Fibroblast of lung (primary cell): ENCODE results near the gene TOR1AIP2. TPM values are rescaled to one million over a fixed set of nuclear protein-coding genes. Genes with fewer than 3 reads are reported as not detected.

ENCODE experiments used
- DNase-seq, 2 donors: peaks; one replicate each; pipeline versions ENCODE4 v3.0.0 to v3.0.0-alpha.2; 2010; ENCODE audit warnings: low read depth in 2 of 2
- H2AFZ ChIP-seq: 2 replicates; pipeline ENCODE4 v1.5.1; 2012; ENCODE audit warnings: low read length, control low read depth, inconsistent platforms
- H3K27ac ChIP-seq: 2 replicates; pipeline ENCODE4 v1.5.1; 2011; ENCODE audit warnings: low read length, control low read depth; ENCODE audit not compliant: insufficient read depth
- H3K27me3 ChIP-seq: 2 replicates; pipeline ENCODE4 v1.5.1; 2011; ENCODE audit warnings: mild to moderate bottlenecking, low read length; ENCODE audit not compliant: control insufficient read depth, insufficient read depth
- H3K36me3 ChIP-seq: 2 replicates; pipeline ENCODE4 v1.5.1; 2011; ENCODE audit warnings: low read length; ENCODE audit not compliant: control insufficient read depth, insufficient read depth
- H3K4me1 ChIP-seq: 2 replicates; pipeline ENCODE4 v1.5.1; 2011; ENCODE audit warnings: low read length; ENCODE audit not compliant: control insufficient read depth, insufficient read depth; ENCODE audit errors: extremely low read depth
- H3K4me2 ChIP-seq: 2 replicates; pipeline ENCODE4 v1.5.1; 2011; ENCODE audit warnings: low read length, control low read depth; ENCODE audit not compliant: insufficient read depth; ENCODE audit errors: extremely low read depth
- H3K4me3 ChIP-seq, 4 experiments: fragments of 200-600 bp in 1 of 4; sonication (generic) in 1 of 4; replicated peaks in 1 of 4; 2 replicates each; pipeline ENCODE4 v1.5.1; 2011 to 2016; ENCODE audit warnings: low read length in 4 of 4, low read depth in 3 of 4, mild to moderate bottlenecking in 3 of 4, control low read depth in 2 of 4, inconsistent platforms in 1 of 4, mixed read lengths in 1 of 4; ENCODE audit not compliant: insufficient read depth in 1 of 4; ENCODE audit errors: control extremely low read depth in 1 of 4
- H3K79me2 ChIP-seq: 2 replicates; pipeline ENCODE4 v1.5.1; 2012; ENCODE audit warnings: mild to moderate bottlenecking, low read length, inconsistent platforms; ENCODE audit not compliant: control insufficient read depth, insufficient read depth
- H3K9ac ChIP-seq: 2 replicates; pipeline ENCODE4 v1.5.1; 2011; ENCODE audit warnings: mild to moderate bottlenecking, low read length, control low read depth; ENCODE audit not compliant: insufficient read depth
- H3K9me3 ChIP-seq: 2 replicates; pipeline ENCODE4 v1.5.1; 2012; ENCODE audit warnings: low read depth, low read length; ENCODE audit not compliant: control insufficient read depth, insufficient read depth
- H4K20me1 ChIP-seq: 2 replicates; pipeline ENCODE4 v1.5.1; 2011; ENCODE audit warnings: low read length; ENCODE audit not compliant: control insufficient read depth, insufficient read depth; ENCODE audit errors: extremely low read depth
- EZH2 ChIP-seq: IDR thresholded peaks from 2 replicates; pipeline ENCODE4 v1.5.1; 2012; ENCODE audit warnings: low read length, control low read depth, mild to moderate bottlenecking; ENCODE audit errors: missing control alignments
- polyA plus RNA-seq, 2 donors: library from polyadenylated mRNA; depleted of rRNA in 1 of 2; stranded (reverse) in 1 of 2; unstranded in 1 of 2; fragments of >200 nt; gene quantifications; 2 replicates each; pipeline ENCODE4 v1.2.1, GENCODE V29; 2011 to 2012; ENCODE audit warnings: missing spikeins in 1 of 2
- total RNA-seq: library from RNA; depleted of rRNA; stranded (reverse); fragments of >200 nt; gene quantifications from 2 replicates; pipeline ENCODE4 v1.2.1, GENCODE V29; 2014
- TF ChIP-seq, protein P1 (sequence below), 2 donors: IDR thresholded peaks in 1 of 2; conservative IDR thresholded peaks in 1 of 2; 1 replicate in 1 of 2; 2 replicates in 1 of 2; pipeline ENCODE4 v1.5.1; 2011 to 2012; ENCODE audit warnings: low read length in 2 of 2, control low read depth in 1 of 2, inconsistent platforms in 1 of 2, low read depth in 1 of 2, mild to moderate bottlenecking in 1 of 2

The TOR1AIP2 gene
- total and polyA plus RNA-seq, 2 donors (not counting 1 experiment from before 2014, with no cell fraction given) = 78.9 to 81.9 TPM

GRCh38 chr1:179824265-179824664, 53.3 kb downstream of the TOR1AIP2 start:
- Histone ChIP-seq H4K20me1 (no peaks in the 10 kb centered on the region), H2AFZ (no peak overlapping the region), H3K4me2 (no peak overlapping the region), H3K9me3 (no peaks in the 10 kb centered on the region), H3K27me3 (peaks cover 7% of the 10 kb centered on the region), H3K27ac (no peak overlapping the region), H3K9ac (no peak overlapping the region), H3K4me1 (no peaks in the 10 kb centered on the region), H3K36me3 (no peaks in the 10 kb centered on the region), H3K79me2 (no peaks in the 10 kb centered on the region), H3K4me3 (no peak overlapping the region)
- TF ChIP-seq, protein P1, sequence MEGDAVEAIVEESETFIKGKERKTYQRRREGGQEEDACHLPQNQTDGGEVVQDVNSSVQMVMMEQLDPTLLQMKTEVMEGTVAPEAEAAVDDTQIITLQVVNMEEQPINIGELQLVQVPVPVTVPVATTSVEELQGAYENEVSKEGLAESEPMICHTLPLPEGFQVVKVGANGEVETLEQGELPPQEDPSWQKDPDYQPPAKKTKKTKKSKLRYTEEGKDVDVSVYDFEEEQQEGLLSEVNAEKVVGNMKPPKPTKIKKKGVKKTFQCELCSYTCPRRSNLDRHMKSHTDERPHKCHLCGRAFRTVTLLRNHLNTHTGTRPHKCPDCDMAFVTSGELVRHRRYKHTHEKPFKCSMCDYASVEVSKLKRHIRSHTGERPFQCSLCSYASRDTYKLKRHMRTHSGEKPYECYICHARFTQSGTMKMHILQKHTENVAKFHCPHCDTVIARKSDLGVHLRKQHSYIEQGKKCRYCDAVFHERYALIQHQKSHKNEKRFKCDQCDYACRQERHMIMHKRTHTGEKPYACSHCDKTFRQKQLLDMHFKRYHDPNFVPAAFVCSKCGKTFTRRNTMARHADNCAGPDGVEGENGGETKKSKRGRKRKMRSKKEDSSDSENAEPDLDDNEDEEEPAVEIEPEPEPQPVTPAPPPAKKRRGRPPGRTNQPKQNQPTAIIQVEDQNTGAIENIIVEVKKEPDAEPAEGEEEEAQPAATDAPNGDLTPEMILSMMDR (conservative IDR thresholded peaks at IDR 0.05 in 1 of 2, IDR thresholded peaks at IDR 0.05 in 1 of 2; ENCODE audit: low read depth in 1 of 2, low read length in 2 of 2) = no peak
- no peak for TF ChIP-seq EZH2
- no peak for DNase-seq

DNA sequence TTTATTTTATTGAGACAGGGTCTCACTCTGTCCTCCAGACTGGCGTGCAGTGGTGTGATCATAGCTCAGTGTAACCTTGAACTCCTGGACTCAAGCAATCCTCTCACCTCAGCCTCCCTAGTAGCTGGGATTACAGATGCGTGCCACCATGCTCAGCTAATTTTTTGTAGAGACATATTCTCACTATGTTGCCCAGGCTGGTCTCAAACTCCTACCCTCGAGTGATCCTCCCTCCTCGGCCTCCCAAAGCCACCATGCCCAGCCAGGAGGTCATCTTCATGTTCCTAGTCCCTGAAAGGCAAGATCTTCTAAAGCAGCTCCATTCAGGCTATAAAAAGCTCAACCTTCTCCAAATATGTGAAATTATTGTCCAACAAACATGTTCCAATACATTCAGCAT, 53.9 kb downstream of the TOR1AIP2 start:
- H3K4me3 ChIP-seq = no peak overlapping the region
- H4K20me1 ChIP-seq = no peaks in the 10 kb centered on the region
- H3K4me2 ChIP-seq = no peak overlapping the region
- TF ChIP-seq, protein P1 (conservative IDR thresholded peaks at IDR 0.05 in 1 of 2, IDR thresholded peaks at IDR 0.05 in 1 of 2; ENCODE audit: low read depth in 1 of 2, low read length in 2 of 2) = no peak
- no peak for TF ChIP-seq EZH2
- no peak overlapping the region for H3K9ac ChIP-seq
- H3K79me2 ChIP-seq = no peaks in the 10 kb centered on the region
- H2AFZ ChIP-seq = no peak overlapping the region
- DNase-seq = no peak
- H3K9me3 ChIP-seq = no peaks in the 10 kb centered on the region
- H3K4me1 ChIP-seq = peaks cover 2% of the 10 kb centered on the region
- H3K27me3 ChIP-seq = peaks cover 6% of the 10 kb centered on the region
- H3K27ac ChIP-seq = no peak overlapping the region
- no peaks in the 10 kb centered on the region for H3K36me3 ChIP-seq

DNA sequence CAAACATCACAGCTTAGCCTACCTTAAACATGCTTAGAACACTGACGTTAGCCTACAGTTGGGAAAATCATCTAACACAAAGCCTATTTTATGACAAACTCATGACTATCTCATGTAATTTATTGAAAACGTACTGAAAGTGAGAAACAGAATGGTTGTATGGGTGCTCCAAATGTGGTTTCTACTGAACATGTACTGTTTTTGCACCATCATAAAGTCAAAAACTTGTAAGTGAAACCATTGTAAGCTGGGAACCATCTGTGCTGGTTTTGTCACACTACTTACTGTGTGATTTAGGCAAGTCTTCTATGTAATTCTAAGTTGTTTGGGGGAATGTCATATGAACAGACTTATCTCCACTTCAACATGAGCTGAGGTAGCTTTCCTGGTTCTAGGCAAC, 55.5 kb downstream of the TOR1AIP2 start:
- Histone ChIP-seq H3K27ac (no peak overlapping the region), H2AFZ (no peak overlapping the region), H3K79me2 (no peaks in the 10 kb centered on the region), H3K4me2 (no peak overlapping the region), H3K4me1 (peaks cover 11% of the 10 kb centered on the region), H3K9me3 (no peaks in the 10 kb centered on the region), H3K4me3 (no peak overlapping the region), H3K36me3 (no peaks in the 10 kb centered on the region), H3K9ac (no peak overlapping the region), H3K27me3 (no peaks in the 10 kb centered on the region), H4K20me1 (no peaks in the 10 kb centered on the region)
- no peak for DNase-seq
- TF ChIP-seq, protein P1 (conservative IDR thresholded peaks at IDR 0.05 in 1 of 2, IDR thresholded peaks at IDR 0.05 in 1 of 2; ENCODE audit: low read depth in 1 of 2, low read length in 2 of 2) = no peak
- no peak for TF ChIP-seq EZH2
